ENCODE data around the gene TTC31. TPM values are rescaled to one million over a fixed set of nuclear protein-coding genes. Genes with fewer than 3 reads are reported as not detected.
A peak's percentile ranks its signal among the peaks of the same experiment; 100 is the strongest.
"Not testable (repeated sequence)": the region's sequence is repeated elsewhere in the genome, so short reads cannot be mapped to it uniquely, and the experiment has no call there.

TTC31 gene
- total RNA-seq, 1 donor from 2014 or later, result 9.4 TPM

- ATAC-seq, result peak; percentile 64
Observed at GRCh38 chr2:74454654-74455511, 28.0 kb upstream of the TTC31 start, which contains the start of gene INO80B. Gene INO80B, plus strand, starts transcription at chr2:74455087. Its CDS starts 30 bp downstream, at chr2:74455117.

GRCh38 chr2:74457129-74457548 lies 25.7 kb upstream of the TTC31 start:
- intact Hi-C loops (cut with micrococcal nuclease), result no loop called here
- ATAC-seq, result no peak
- no peak for DNase-seq

More at GRCh38 chr2:74454654-74455511, 28.0 kb upstream of the TTC31 start, which contains the start of gene INO80B:
- DNase-seq, result peak; percentile 94
- intact Hi-C loops (cut with micrococcal nuclease), result no loop called here

GRCh38 chr2:74457549-74458131 lies 25.2 kb upstream of the TTC31 start:
- peak; percentile 45 for ATAC-seq
- peak; percentile 79 for DNase-seq
- intact Hi-C loops (cut with micrococcal nuclease), result no loop called here

GRCh38 chr2:74458132-74458937 lies 24.5 kb upstream of the TTC31 start, which contains the start of gene WBP1:
Gene WBP1, plus strand, starts transcription at chr2:74458438. Its CDS starts 165 bp downstream, at chr2:74458603.
- ATAC-seq (peak; percentile 92), DNase-seq (peak; percentile 99)
- intact Hi-C loops (cut with micrococcal nuclease), result no loop called here

GRCh38 chr2:74458938-74459363 lies 23.9 kb upstream of the TTC31 start:
- intact Hi-C loops (cut with micrococcal nuclease), result no loop called here
- ATAC-seq, result no peak
- DNase-seq, result peak; percentile 17

GRCh38 chr2:74459503-74460118 lies 23.3 kb upstream of the TTC31 start:
- ATAC-seq; DNase-seq; intact Hi-C loops (cut with micrococcal nuclease): not testable (repeated sequence)

- not testable (repeated sequence) for DNase-seq, ATAC-seq
Observed at GRCh38 chr2:74460187-74460586, 22.7 kb upstream of the TTC31 start.

GRCh38 chr2:74461187-74462053 lies 21.5 kb upstream of the TTC31 start:
- ATAC-seq (no peak), DNase-seq (no peak)
- intact Hi-C loops (cut with micrococcal nuclease), result no loop called here

More at GRCh38 chr2:74460187-74460586, 22.7 kb upstream of the TTC31 start:
- intact Hi-C loops (cut with micrococcal nuclease), result not testable (repeated sequence)

GRCh38 chr2:74462054-74462785 lies 20.7 kb upstream of the TTC31 start:
- ATAC-seq, result no peak
- intact Hi-C loops (cut with micrococcal nuclease), result no loop called here

GRCh38 chr2:74462786-74463105 lies 20.1 kb upstream of the TTC31 start:
- intact Hi-C loops (cut with micrococcal nuclease), result no loop called here
- DNase-seq (no peak), ATAC-seq (no peak)

More at GRCh38 chr2:74462054-74462785, 20.7 kb upstream of the TTC31 start:
- no peak for DNase-seq

- intact Hi-C loops (cut with micrococcal nuclease), result no loop called here
Observed at GRCh38 chr2:74464406-74464805, 18.5 kb upstream of the TTC31 start.

GRCh38 chr2:74470742-74471141 lies 12.1 kb upstream of the TTC31 start:
- DNase-seq; intact Hi-C loops (cut with micrococcal nuclease); ATAC-seq: not testable (repeated sequence)

More at GRCh38 chr2:74464406-74464805, 18.5 kb upstream of the TTC31 start:
- peak; percentile 1 for ATAC-seq
- no peak for DNase-seq

GRCh38 chr2:74471332-74472065 lies 11.4 kb upstream of the TTC31 start:
- DNase-seq (no peak), ATAC-seq (no peak)
- intact Hi-C loops (cut with micrococcal nuclease), result no loop called here

- intact Hi-C loops (cut with micrococcal nuclease), result no loop called here
- DNase-seq (peak; percentile 97), ATAC-seq (peak; percentile 95)
Observed at GRCh38 chr2:74472086-74472944, 10.6 kb upstream of the TTC31 start, which contains the start of gene MRPL53. Gene MRPL53, minus strand, starts transcription at chr2:74472680. Its CDS starts 20 bp downstream, at chr2:74472660.

- intact Hi-C loops (cut with micrococcal nuclease), result no loop called here
Observed at GRCh38 chr2:74472945-74473258, 10.0 kb upstream of the TTC31 start.

GRCh38 chr2:74474481-74474880 lies 8.4 kb upstream of the TTC31 start:
- DNase-seq (no peak), ATAC-seq (no peak)
- intact Hi-C loops (cut with micrococcal nuclease), result no loop called here

More at GRCh38 chr2:74472945-74473258, 10.0 kb upstream of the TTC31 start:
- DNase-seq, result no peak
- peak; percentile 5 for ATAC-seq

Data from left ventricle myocardium superior (tissue), 1 donor.